Measurements from ENCODE around the gene PTPRA. TPM values are rescaled to one million over a fixed set of nuclear protein-coding genes. Genes with fewer than 3 reads are reported as not detected.

The PTPRA gene
- total and polyA plus RNA-seq, 2 of the 13 experiments (the other 11 are each of a cell fraction or from before 2014, with no cell fraction given): 47.2 to 127 TPM

- TF ChIP-seq ELK4 (CRISPR knock-in tag; IDR thresholded peaks at IDR 0.05; ENCODE audit: borderline replicate concordance): no peak
- TF ChIP-seq, protein P1, sequence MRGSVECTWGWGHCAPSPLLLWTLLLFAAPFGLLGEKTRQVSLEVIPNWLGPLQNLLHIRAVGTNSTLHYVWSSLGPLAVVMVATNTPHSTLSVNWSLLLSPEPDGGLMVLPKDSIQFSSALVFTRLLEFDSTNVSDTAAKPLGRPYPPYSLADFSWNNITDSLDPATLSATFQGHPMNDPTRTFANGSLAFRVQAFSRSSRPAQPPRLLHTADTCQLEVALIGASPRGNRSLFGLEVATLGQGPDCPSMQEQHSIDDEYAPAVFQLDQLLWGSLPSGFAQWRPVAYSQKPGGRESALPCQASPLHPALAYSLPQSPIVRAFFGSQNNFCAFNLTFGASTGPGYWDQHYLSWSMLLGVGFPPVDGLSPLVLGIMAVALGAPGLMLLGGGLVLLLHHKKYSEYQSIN (CRISPR knock-in tag; IDR thresholded peaks at IDR 0.05; ENCODE audit: borderline replicate concordance): no peak
- TF ChIP-seq, protein P2, sequence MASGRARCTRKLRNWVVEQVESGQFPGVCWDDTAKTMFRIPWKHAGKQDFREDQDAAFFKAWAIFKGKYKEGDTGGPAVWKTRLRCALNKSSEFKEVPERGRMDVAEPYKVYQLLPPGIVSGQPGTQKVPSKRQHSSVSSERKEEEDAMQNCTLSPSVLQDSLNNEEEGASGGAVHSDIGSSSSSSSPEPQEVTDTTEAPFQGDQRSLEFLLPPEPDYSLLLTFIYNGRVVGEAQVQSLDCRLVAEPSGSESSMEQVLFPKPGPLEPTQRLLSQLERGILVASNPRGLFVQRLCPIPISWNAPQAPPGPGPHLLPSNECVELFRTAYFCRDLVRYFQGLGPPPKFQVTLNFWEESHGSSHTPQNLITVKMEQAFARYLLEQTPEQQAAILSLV (CRISPR knock-in tag; IDR thresholded peaks at IDR 0.05; ENCODE audit: borderline replicate concordance): no peak
- peak; percentile 82; the same call in 1 of the 2 replicates for TF ChIP-seq ZFAT (CRISPR knock-in tag; conservative IDR thresholded peaks at IDR 0.05)
- TF ChIP-seq ZNF431 (CRISPR knock-in tag; IDR thresholded peaks at IDR 0.05; ENCODE audit: borderline replicate concordance, low read depth): no peak; the same call in 1 of the 2 replicates
- TF ChIP-seq TMF1 (CRISPR knock-in tag; IDR thresholded peaks at IDR 0.05; ENCODE audit: low read depth): peak; percentile 28
- TF ChIP-seq DZIP1 (CRISPR knock-in tag; IDR thresholded peaks at IDR 0.05): peak; percentile 62; the same call in 1 of the 2 replicates
- TF ChIP-seq HOXA5 (CRISPR knock-in tag; IDR thresholded peaks at IDR 0.05): 0 out of 2 replicates have a peak, but pooled peaks have one; percentile 79
- no peak for TF ChIP-seq KDM3A (CRISPR knock-in tag; IDR thresholded peaks at IDR 0.05; ENCODE audit: low read depth)
- no peak for TF ChIP-seq HNRNPUL1 (IDR thresholded peaks at IDR 0.05; ENCODE audit: low read depth, low read length)
- TF ChIP-seq NCOA1 (CRISPR knock-in tag; IDR thresholded peaks at IDR 0.05): no peak
- no peak for TF ChIP-seq RBM39 (IDR thresholded peaks at IDR 0.05; ENCODE audit: low read depth, low read length, poor library complexity, severe bottlenecking)
- no peak for TF ChIP-seq GMEB1 (CRISPR knock-in tag; IDR thresholded peaks at IDR 0.05; ENCODE audit: borderline replicate concordance)
- no peak for TF ChIP-seq ZNF713 (CRISPR knock-in tag; IDR thresholded peaks at IDR 0.05)
- no peak for TF ChIP-seq SP2 (CRISPR knock-in tag; IDR thresholded peaks at IDR 0.05)
- TF ChIP-seq REL (CRISPR knock-in tag; conservative IDR thresholded peaks at IDR 0.05): peak; percentile 89
- 0 out of 2 replicates have a peak, but pooled peaks have one; percentile 55 for TF ChIP-seq YEATS4 (CRISPR knock-in tag; IDR thresholded peaks at IDR 0.05; ENCODE audit: borderline replicate concordance)
- TF ChIP-seq TBP (CRISPR knock-in tag; IDR thresholded peaks at IDR 0.05): no peak
- peak; percentile 26; the same call in 1 of the 2 replicates for TF ChIP-seq HDAC2 (CRISPR knock-in tag; IDR thresholded peaks at IDR 0.05)
- TF ChIP-seq PHF8 (CRISPR knock-in tag; IDR thresholded peaks at IDR 0.05): no peak
- TF ChIP-seq FOSL2 (CRISPR knock-in tag; IDR thresholded peaks at IDR 0.05): peak; percentile 49
- TF ChIP-seq ZNF564 (CRISPR knock-in tag; IDR thresholded peaks at IDR 0.05): no peak
- no peak for TF ChIP-seq KLF6 (CRISPR knock-in tag; IDR thresholded peaks at IDR 0.05)
These were observed 747 bp upstream of the PTPRA start (continued) for GRCh38 chr20:2872459-2873009.
